ENCODE data around the gene ZNF592.

The ZNF592 gene

GRCh38 chr15:84778194-84778593 is 29.8 kb downstream of the ZNF592 start:
- no peak overlapping the region for H2AFZ ChIP-seq (ENCODE audit: low read length, unreplicated experiment)
- H3K79me2 ChIP-seq (ENCODE audit: control insufficient read depth, insufficient read depth, low read length, unreplicated experiment), result peaks cover 41% of the 10 kb centered on the region
- no peaks in the 10 kb centered on the region for H3K27me3 ChIP-seq (ENCODE audit: insufficient read depth, low read length)
- peaks cover 13% of the 10 kb centered on the region; the same call in 1 of the 2 replicates for H3K36me3 ChIP-seq (ENCODE audit: insufficient read depth, low read length)
- H3K27ac ChIP-seq (ENCODE audit: low read depth, low read length), result no peak overlapping the region
- no peaks in the 10 kb centered on the region for H3K4me1 ChIP-seq (ENCODE audit: control insufficient read depth, insufficient read depth, low read length, unreplicated experiment)
- no peak overlapping the region for H3K4me3 ChIP-seq (ENCODE audit: low read depth, low read length)

DNA sequence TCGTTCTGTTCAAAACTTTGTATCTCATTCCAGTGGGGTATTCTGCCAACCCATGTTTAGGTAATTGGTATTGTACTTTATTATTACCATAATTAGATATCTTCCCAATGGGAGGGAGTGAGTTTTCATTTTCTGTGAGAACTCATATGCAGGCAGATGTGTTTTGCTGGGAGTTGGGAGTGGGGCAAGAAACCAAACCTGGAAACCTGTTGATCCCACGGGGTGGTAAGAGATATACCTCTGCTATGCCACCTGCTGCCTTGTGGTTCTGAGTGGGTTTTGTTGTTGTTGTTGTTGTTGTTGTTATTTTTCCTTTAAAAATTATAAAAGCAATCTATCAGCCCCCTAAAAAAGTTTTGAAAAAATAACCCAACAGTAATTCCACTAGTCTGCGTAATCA is 32.1 kb downstream of the ZNF592 start:
- no peak overlapping the region for H3K4me3 ChIP-seq (ENCODE audit: low read depth, low read length)
- H3K79me2 ChIP-seq (ENCODE audit: control insufficient read depth, insufficient read depth, low read length, unreplicated experiment), result peaks cover 22% of the 10 kb centered on the region
- H3K27me3 ChIP-seq (ENCODE audit: insufficient read depth, low read length), result no peaks in the 10 kb centered on the region
- peaks cover 11% of the 10 kb centered on the region; the same call in 1 of the 2 replicates for H3K36me3 ChIP-seq (ENCODE audit: insufficient read depth, low read length)
- no peaks in the 10 kb centered on the region for H3K4me1 ChIP-seq (ENCODE audit: control insufficient read depth, insufficient read depth, low read length, unreplicated experiment)
- H3K27ac ChIP-seq (ENCODE audit: low read depth, low read length), result no peak overlapping the region
- H2AFZ ChIP-seq (ENCODE audit: low read length, unreplicated experiment), result no peak overlapping the region

DNA sequence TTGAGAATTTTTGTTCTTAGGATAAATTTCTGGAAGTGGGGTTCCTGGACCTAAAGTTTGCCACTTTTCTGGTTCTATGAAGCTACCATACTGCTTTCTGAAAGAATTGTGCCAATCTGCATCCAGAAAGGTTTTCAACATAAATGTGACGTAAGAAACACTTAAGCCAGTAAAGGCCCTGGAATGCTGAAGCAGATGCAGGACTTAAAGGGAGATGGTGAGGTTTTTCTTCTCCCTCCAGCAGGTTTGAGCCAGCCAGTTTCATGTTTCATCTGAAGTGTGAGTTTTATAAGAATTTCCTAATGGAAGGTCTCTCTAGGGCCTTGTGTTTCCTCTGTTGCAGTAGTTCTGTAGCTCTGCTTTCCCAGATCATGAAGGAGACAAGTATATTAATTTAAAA is 33.1 kb downstream of the ZNF592 start:
- Histone ChIP-seq H3K79me2 (ENCODE audit: control insufficient read depth, insufficient read depth, low read length, unreplicated experiment) (peaks cover 23% of the 10 kb centered on the region), H3K36me3 (ENCODE audit: insufficient read depth, low read length) (peaks cover 11% of the 10 kb centered on the region; the same call in 1 of the 2 replicates), H3K27me3 (ENCODE audit: insufficient read depth, low read length) (no peaks in the 10 kb centered on the region), H2AFZ (ENCODE audit: low read length, unreplicated experiment) (no peak overlapping the region), H3K4me3 (ENCODE audit: low read depth, low read length) (no peak overlapping the region), H3K27ac (ENCODE audit: low read depth, low read length) (no peak overlapping the region), H3K4me1 (ENCODE audit: control insufficient read depth, insufficient read depth, low read length, unreplicated experiment) (no peaks in the 10 kb centered on the region)

DNA sequence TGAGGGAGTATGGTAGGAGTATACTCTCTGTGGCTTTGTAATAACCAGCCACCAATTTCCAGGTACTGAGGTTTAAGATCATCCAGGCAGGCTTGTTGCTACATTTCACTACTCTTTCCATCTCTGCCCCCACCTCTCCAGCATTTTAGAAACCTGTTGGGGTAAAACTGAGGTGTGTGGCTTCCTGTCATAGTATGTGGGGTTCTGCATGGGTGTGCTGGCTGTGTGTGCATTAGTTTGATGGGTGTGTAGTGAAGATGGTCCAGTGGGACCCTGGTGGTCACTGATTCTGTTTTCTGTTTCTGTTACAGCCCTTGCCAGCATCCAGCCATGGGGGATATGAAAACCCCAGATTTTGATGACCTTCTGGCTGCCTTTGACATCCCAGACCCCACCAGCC is 34.0 kb downstream of the ZNF592 start:
- H3K36me3 ChIP-seq (ENCODE audit: insufficient read depth, low read length), result peaks cover 11% of the 10 kb centered on the region; the same call in 1 of the 2 replicates
- no peaks in the 10 kb centered on the region for H3K4me1 ChIP-seq (ENCODE audit: control insufficient read depth, insufficient read depth, low read length, unreplicated experiment)
- H2AFZ ChIP-seq (ENCODE audit: low read length, unreplicated experiment), result no peak overlapping the region
- H3K79me2 ChIP-seq (ENCODE audit: control insufficient read depth, insufficient read depth, low read length, unreplicated experiment), result peaks cover 27% of the 10 kb centered on the region
- H3K27me3 ChIP-seq (ENCODE audit: insufficient read depth, low read length), result no peaks in the 10 kb centered on the region
- no peak overlapping the region for H3K27ac ChIP-seq (ENCODE audit: low read depth, low read length)
- H3K4me3 ChIP-seq (ENCODE audit: low read depth, low read length), result no peak overlapping the region

DNA sequence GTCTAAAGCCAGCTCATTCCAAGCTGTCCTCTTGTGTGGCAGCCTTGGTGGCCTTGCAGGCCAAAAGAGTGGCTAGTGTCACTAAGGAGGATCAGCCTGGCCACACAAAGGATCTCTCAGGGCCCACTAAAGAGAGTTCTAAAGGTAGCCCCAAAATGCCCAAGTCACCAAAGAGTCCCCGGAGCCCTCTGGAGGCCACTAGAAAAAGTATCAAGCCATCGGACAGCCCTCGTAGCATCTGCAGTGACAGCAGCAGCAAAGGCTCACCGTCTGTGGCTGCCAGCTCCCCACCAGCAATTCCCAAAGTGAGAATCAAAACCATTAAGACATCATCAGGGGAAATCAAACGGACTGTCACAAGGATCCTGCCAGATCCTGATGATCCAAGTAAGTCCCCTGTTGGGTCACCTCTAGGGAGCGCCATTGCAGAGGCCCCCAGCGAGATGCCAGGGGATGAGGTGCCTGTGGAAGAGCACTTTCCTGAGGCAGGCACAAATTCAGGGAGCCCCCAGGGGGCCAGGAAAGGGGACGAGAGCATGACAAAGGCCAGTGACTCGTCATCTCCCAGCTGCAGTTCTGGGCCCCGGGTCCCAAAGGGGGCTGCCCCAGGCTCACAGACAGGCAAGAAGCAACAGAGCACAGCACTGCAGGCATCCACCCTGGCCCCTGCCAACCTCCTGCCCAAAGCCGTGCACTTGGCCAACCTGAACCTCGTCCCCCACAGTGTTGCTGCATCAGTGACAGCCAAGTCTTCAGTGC is 35.3 kb downstream of the ZNF592 start:
- H3K27me3 ChIP-seq (ENCODE audit: insufficient read depth, low read length), result no peaks in the 10 kb centered on the region
- H3K36me3 ChIP-seq (ENCODE audit: insufficient read depth, low read length), result peaks cover 11% of the 10 kb centered on the region; the same call in 1 of the 2 replicates
- no peak overlapping the region for H3K4me3 ChIP-seq (ENCODE audit: low read depth, low read length)
- H3K27ac ChIP-seq (ENCODE audit: low read depth, low read length), result no peak overlapping the region
- no peaks in the 10 kb centered on the region for H3K4me1 ChIP-seq (ENCODE audit: control insufficient read depth, insufficient read depth, low read length, unreplicated experiment)
- H3K79me2 ChIP-seq (ENCODE audit: control insufficient read depth, insufficient read depth, low read length, unreplicated experiment), result peaks cover 38% of the 10 kb centered on the region
- H2AFZ ChIP-seq (ENCODE audit: low read length, unreplicated experiment), result no peak overlapping the region

GRCh38 chr15:84784262-84784661 is 35.9 kb downstream of the ZNF592 start:
- Histone ChIP-seq H3K4me3 (ENCODE audit: low read depth, low read length) (no peak overlapping the region), H3K36me3 (ENCODE audit: insufficient read depth, low read length) (peaks cover 11% of the 10 kb centered on the region; the same call in 1 of the 2 replicates), H3K4me1 (ENCODE audit: control insufficient read depth, insufficient read depth, low read length, unreplicated experiment) (no peaks in the 10 kb centered on the region), H3K27me3 (ENCODE audit: insufficient read depth, low read length) (no peaks in the 10 kb centered on the region), H3K27ac (ENCODE audit: low read depth, low read length) (no peak overlapping the region), H3K79me2 (ENCODE audit: control insufficient read depth, insufficient read depth, low read length, unreplicated experiment) (peaks cover 42% of the 10 kb centered on the region), H2AFZ (ENCODE audit: low read length, unreplicated experiment) (no peak overlapping the region)

- Histone ChIP-seq H3K79me2 (ENCODE audit: control insufficient read depth, insufficient read depth, low read length, unreplicated experiment) (peaks cover 50% of the 10 kb centered on the region), H3K36me3 (ENCODE audit: insufficient read depth, low read length) (peaks cover 11% of the 10 kb centered on the region; the same call in 1 of the 2 replicates)
These were observed 36.7 kb downstream of the ZNF592 start for GRCh38 chr15:84785053-84785452.

GRCh38 chr15:84788500-84788899 is 40.1 kb downstream of the ZNF592 start:
- Histone ChIP-seq H3K36me3 (ENCODE audit: insufficient read depth, low read length) (peaks cover 13% of the 10 kb centered on the region), H3K27me3 (ENCODE audit: insufficient read depth, low read length) (no peaks in the 10 kb centered on the region), H3K4me3 (ENCODE audit: low read depth, low read length) (no peak overlapping the region), H3K27ac (ENCODE audit: low read depth, low read length) (no peak overlapping the region), H3K4me1 (ENCODE audit: control insufficient read depth, insufficient read depth, low read length, unreplicated experiment) (peaks cover 5% of the 10 kb centered on the region), H2AFZ (ENCODE audit: low read length, unreplicated experiment) (no peak overlapping the region), H3K79me2 (ENCODE audit: control insufficient read depth, insufficient read depth, low read length, unreplicated experiment) (peaks cover 42% of the 10 kb centered on the region)

More at GRCh38 chr15:84785053-84785452, 36.7 kb downstream of the ZNF592 start:
- H3K27me3 ChIP-seq (ENCODE audit: insufficient read depth, low read length), result no peaks in the 10 kb centered on the region
- no peak overlapping the region for H3K4me3 ChIP-seq (ENCODE audit: low read depth, low read length)
- no peaks in the 10 kb centered on the region for H3K4me1 ChIP-seq (ENCODE audit: control insufficient read depth, insufficient read depth, low read length, unreplicated experiment)
- no peak overlapping the region for H2AFZ ChIP-seq (ENCODE audit: low read length, unreplicated experiment)
- H3K27ac ChIP-seq (ENCODE audit: low read depth, low read length), result no peak overlapping the region

GRCh38 chr15:84789762-84790161 is 41.4 kb downstream of the ZNF592 start:
- peaks cover 11% of the 10 kb centered on the region for H3K36me3 ChIP-seq (ENCODE audit: insufficient read depth, low read length)
- H3K79me2 ChIP-seq (ENCODE audit: control insufficient read depth, insufficient read depth, low read length, unreplicated experiment), result peaks cover 47% of the 10 kb centered on the region
- H3K27me3 ChIP-seq (ENCODE audit: insufficient read depth, low read length), result no peaks in the 10 kb centered on the region
- no peak overlapping the region for H2AFZ ChIP-seq (ENCODE audit: low read length, unreplicated experiment)
- peaks cover 5% of the 10 kb centered on the region for H3K4me1 ChIP-seq (ENCODE audit: control insufficient read depth, insufficient read depth, low read length, unreplicated experiment)
- no peak overlapping the region for H3K27ac ChIP-seq (ENCODE audit: low read depth, low read length)
- H3K4me3 ChIP-seq (ENCODE audit: low read depth, low read length), result no peak overlapping the region

DNA sequence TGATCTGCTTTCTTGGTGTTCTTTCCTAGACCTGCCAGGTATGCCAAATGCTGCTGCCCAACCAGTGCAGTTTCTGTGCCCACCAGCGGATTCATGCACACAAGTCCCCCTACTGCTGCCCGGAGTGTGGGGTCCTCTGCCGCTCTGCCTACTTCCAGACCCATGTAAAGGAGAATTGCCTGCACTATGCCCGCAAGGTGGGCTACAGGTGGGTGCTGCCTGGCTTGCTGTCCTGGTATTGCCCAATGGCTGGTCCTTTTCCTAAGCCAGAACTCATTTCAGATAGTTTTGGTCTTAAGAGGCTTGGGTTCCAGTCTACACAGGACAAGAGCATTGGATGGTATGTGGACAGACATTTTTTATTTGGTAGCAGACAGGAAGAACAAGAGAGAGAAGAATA is 42.3 kb downstream of the ZNF592 start:
- Histone ChIP-seq H3K4me1 (ENCODE audit: control insufficient read depth, insufficient read depth, low read length, unreplicated experiment) (peaks cover 5% of the 10 kb centered on the region), H2AFZ (ENCODE audit: low read length, unreplicated experiment) (no peak overlapping the region), H3K27me3 (ENCODE audit: insufficient read depth, low read length) (no peaks in the 10 kb centered on the region), H3K36me3 (ENCODE audit: insufficient read depth, low read length) (peaks cover 16% of the 10 kb centered on the region), H3K79me2 (ENCODE audit: control insufficient read depth, insufficient read depth, low read length, unreplicated experiment) (peaks cover 50% of the 10 kb centered on the region), H3K4me3 (ENCODE audit: low read depth, low read length) (no peak overlapping the region), H3K27ac (ENCODE audit: low read depth, low read length) (no peak overlapping the region)

GRCh38 chr15:84791763-84792162 is 43.4 kb downstream of the ZNF592 start:
- Histone ChIP-seq H3K27me3 (ENCODE audit: insufficient read depth, low read length) (no peaks in the 10 kb centered on the region), H3K4me1 (ENCODE audit: control insufficient read depth, insufficient read depth, low read length, unreplicated experiment) (peaks cover 5% of the 10 kb centered on the region), H2AFZ (ENCODE audit: low read length, unreplicated experiment) (no peak overlapping the region), H3K79me2 (ENCODE audit: control insufficient read depth, insufficient read depth, low read length, unreplicated experiment) (peaks cover 41% of the 10 kb centered on the region), H3K4me3 (ENCODE audit: low read depth, low read length) (no peak overlapping the region), H3K27ac (ENCODE audit: low read depth, low read length) (no peak overlapping the region), H3K36me3 (ENCODE audit: insufficient read depth, low read length) (peaks cover 16% of the 10 kb centered on the region)
